ENCODE results near the gene BMPR1B. TPM values are rescaled to one million over a fixed set of nuclear protein-coding genes. Genes with fewer than 3 reads are reported as not detected.

The BMPR1B gene
- total and polyA plus RNA-seq, 9 of the 15 experiments (the other 6 are each of a cell fraction or from before 2014, with no cell fraction given): 0.01 TPM; not detected in 8

DNA sequence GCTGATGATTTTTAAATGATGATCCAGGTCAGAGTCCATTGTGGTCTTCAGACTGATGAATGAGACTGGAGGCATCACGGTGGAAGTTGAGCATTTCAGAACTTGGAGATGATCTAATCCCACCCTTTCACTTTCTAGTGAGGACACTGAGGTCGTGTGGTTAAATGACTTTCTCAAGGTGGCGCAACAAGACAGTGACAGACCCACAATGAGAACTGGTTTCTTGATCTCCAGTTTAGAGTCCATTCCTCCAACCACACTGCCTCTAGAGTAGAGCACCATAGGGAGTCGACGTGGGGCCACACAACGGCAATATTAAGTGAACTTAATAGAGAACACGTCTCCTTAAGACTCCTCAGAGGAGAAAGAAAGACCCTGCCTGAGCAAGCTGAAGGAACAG, 410.1 kb downstream of the BMPR1B start (continued):
- TF ChIP-seq RAD21 (CRISPR knock-in tag; conservative IDR thresholded peaks at IDR 0.05 in 1 of 2, IDR thresholded peaks at IDR 0.05 in 1 of 2) (peak; percentile 58 to 76), MED1 (CRISPR knock-in tag; IDR thresholded peaks at IDR 0.05; ENCODE audit: borderline replicate concordance) (no peak), PCBP1 (IDR thresholded peaks at IDR 0.05; ENCODE audit: low read depth, low read length, poor library complexity, severe bottlenecking) (no peak), CC2D1A (IDR thresholded peaks at IDR 0.05) (0 out of 2 replicates have a peak, but pooled peaks have one; percentile 23)
- TF ChIP-seq, protein P1, sequence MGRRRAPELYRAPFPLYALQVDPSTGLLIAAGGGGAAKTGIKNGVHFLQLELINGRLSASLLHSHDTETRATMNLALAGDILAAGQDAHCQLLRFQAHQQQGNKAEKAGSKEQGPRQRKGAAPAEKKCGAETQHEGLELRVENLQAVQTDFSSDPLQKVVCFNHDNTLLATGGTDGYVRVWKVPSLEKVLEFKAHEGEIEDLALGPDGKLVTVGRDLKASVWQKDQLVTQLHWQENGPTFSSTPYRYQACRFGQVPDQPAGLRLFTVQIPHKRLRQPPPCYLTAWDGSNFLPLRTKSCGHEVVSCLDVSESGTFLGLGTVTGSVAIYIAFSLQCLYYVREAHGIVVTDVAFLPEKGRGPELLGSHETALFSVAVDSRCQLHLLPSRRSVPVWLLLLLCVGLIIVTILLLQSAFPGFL (CRISPR knock-in tag; IDR thresholded peaks at IDR 0.05): no peak
- TF ChIP-seq, protein P2, sequence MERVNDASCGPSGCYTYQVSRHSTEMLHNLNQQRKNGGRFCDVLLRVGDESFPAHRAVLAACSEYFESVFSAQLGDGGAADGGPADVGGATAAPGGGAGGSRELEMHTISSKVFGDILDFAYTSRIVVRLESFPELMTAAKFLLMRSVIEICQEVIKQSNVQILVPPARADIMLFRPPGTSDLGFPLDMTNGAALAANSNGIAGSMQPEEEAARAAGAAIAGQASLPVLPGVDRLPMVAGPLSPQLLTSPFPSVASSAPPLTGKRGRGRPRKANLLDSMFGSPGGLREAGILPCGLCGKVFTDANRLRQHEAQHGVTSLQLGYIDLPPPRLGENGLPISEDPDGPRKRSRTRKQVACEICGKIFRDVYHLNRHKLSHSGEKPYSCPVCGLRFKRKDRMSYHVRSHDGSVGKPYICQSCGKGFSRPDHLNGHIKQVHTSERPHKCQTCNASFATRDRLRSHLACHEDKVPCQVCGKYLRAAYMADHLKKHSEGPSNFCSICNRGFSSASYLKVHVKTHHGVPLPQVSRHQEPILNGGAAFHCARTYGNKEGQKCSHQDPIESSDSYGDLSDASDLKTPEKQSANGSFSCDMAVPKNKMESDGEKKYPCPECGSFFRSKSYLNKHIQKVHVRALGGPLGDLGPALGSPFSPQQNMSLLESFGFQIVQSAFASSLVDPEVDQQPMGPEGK (CRISPR knock-in tag; IDR thresholded peaks at IDR 0.05; ENCODE audit: borderline replicate concordance): no peak

DNA sequence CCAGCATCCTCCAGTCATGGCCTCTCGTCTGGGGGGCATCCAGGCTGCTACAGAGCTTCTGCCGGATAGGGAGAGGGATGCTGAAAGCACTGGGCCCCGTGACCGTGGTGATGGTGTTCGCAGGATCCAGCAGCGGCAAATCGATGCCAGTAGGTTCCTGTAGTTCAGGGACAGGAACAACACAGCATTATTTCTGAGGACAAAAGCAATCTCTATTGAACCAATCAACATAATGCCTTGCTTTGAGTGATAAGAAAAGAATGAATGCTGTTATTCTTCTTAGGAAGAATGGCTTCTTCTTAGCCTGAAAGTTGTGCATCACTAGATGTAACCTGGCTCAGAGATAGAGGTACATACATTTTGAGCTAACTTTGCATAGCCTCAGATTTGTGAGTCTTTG, 412.4 kb downstream of the BMPR1B start:
- Histone ChIP-seq H3K27me3 (ENCODE audit: control insufficient read depth in 2 of 2, insufficient read depth in 2 of 2, low read length in 2 of 2) (no peaks in the 10 kb centered on the region), H4K20me1 (replicated peaks; ENCODE audit: control insufficient read depth, insufficient read depth, low read length) (no peaks in the 10 kb centered on the region), H3K4me3 (no peak overlapping the region), H3K36me3 (ENCODE audit: control insufficient read depth, insufficient read depth, low read length) (no peaks in the 10 kb centered on the region), H2AFZ (ENCODE audit: low read depth, low read length) (no peak overlapping the region), H3K9me3 (replicated peaks; ENCODE audit: control insufficient read depth, insufficient read depth, low read depth, low read length) (no peaks in the 10 kb centered on the region), H3K9me1 (ENCODE audit: control insufficient read depth, insufficient read depth, low read length) (no peaks in the 10 kb centered on the region), H3K27ac (ENCODE audit: extremely low read depth, low read depth, low read length) (no peak overlapping the region), H3K4me1 (replicated peaks in 1 of 2; ENCODE audit: control insufficient read depth in 2 of 2, insufficient read depth in 2 of 2, low read length in 2 of 2) (no peaks in the 10 kb centered on the region), H3K9ac (ENCODE audit: insufficient read depth in 1 of 2, low read depth in 2 of 2, low read length in 2 of 2) (no peak overlapping the region), H3K79me2 (ENCODE audit: control insufficient read depth, insufficient read depth, low read length) (no peaks in the 10 kb centered on the region), H3K4me2 (ENCODE audit: insufficient read depth, low read length) (no peak overlapping the region)
- BruUV-seq (replicated peaks): no TSS peak
- TF ChIP-seq, protein P3, sequence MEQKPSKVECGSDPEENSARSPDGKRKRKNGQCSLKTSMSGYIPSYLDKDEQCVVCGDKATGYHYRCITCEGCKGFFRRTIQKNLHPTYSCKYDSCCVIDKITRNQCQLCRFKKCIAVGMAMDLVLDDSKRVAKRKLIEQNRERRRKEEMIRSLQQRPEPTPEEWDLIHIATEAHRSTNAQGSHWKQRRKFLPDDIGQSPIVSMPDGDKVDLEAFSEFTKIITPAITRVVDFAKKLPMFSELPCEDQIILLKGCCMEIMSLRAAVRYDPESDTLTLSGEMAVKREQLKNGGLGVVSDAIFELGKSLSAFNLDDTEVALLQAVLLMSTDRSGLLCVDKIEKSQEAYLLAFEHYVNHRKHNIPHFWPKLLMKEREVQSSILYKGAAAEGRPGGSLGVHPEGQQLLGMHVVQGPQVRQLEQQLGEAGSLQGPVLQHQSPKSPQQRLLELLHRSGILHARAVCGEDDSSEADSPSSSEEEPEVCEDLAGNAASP (IDR thresholded peaks at IDR 0.05): no peak
- no peak for ATAC-seq
- intact Hi-C loops (cut with micrococcal nuclease) (no loop called here), in situ Hi-C loops (cut with MboI) (loop anchor here (25.0 kb wide), 1 partner anchor 342 kb away; no protein-coding TSS in a partner anchor)
- no peak for DNase-seq (ENCODE audit: extremely low read depth in 1 of 4, low spot score in 3 of 4)
- ChIA-PET POLR2A (no interaction called here), CTCF (ENCODE audit: low intra/inter-chr PET ratio) (no interaction called here)
- 28% methylated on average over 7 of the region's 7 CpGs for WGBS (ENCODE audit: insufficient coverage, low coverage, missing lambda C conversion rate)
- FAIRE-seq: no peak
